HepG2 (cell line): ENCODE measurements around the gene GRK5. TPM values are rescaled to one million over a fixed set of nuclear protein-coding genes. Genes with fewer than 3 reads are reported as not detected.
A peak's percentile ranks its signal among the peaks of the same experiment; 100 is the strongest.

Experiments used
- AGO1 ChIP-seq: fragments of 200-400 bp; formaldehyde crosslinking; IDR thresholded peaks from 2 replicates; pipeline ENCODE4 v1.6.1; 2017; ENCODE audit warnings: mild to moderate bottlenecking, low read depth, low read length, moderate library complexity; ENCODE audit not compliant: poor library complexity, severe bottlenecking
- BCL6 ChIP-seq: IDR thresholded peaks from 2 replicates; pipeline ENCODE4 v1.6.1; 2016; ENCODE audit warnings: missing genetic modification reagents, missing compliant biosample characterization
- CAMTA2 ChIP-seq: sonication (generic); formaldehyde crosslinking; IDR thresholded peaks from 2 replicates; pipeline ENCODE4 v1.4.0; 2020; ENCODE audit warnings: mild to moderate bottlenecking, missing genetic modification reagents, borderline replicate concordance
- FOXA3 ChIP-seq: IDR thresholded peaks from 2 replicates; pipeline ENCODE4 v1.6.1; 2016; ENCODE audit warnings: missing genetic modification reagents, missing compliant biosample characterization
- KAT7 ChIP-seq: IDR thresholded peaks from 2 replicates; pipeline ENCODE4 v1.6.1; 2018; ENCODE audit warnings: borderline replicate concordance, missing compliant biosample characterization
- KDM4B ChIP-seq: sonication (generic); formaldehyde crosslinking; IDR thresholded peaks from 2 replicates; pipeline ENCODE4 v1.4.0; 2020; ENCODE audit warnings: missing genetic modification reagents
- MAF1 ChIP-seq: sonication (generic); formaldehyde crosslinking; IDR thresholded peaks from 2 replicates; pipeline ENCODE4 v1.5.0; 2020; ENCODE audit warnings: missing genetic modification reagents, borderline replicate concordance
- MAFG ChIP-seq: sonication (generic); formaldehyde crosslinking; IDR thresholded peaks from 2 replicates; pipeline ENCODE4 v1.5.1; 2020; ENCODE audit warnings: mild to moderate bottlenecking, missing genetic modification reagents
- NFE2L2 ChIP-seq: fragments of 150-350 bp; IDR thresholded peaks from 2 replicates; pipeline ENCODE4 v1.6.1; 2014; ENCODE audit warnings: low read length
- PHF5A ChIP-seq: IDR thresholded peaks from one replicate; pipeline ENCODE4 v1.6.1; 2018; ENCODE audit warnings: low read depth, missing genetic modification reagents; ENCODE audit not compliant: unreplicated experiment
- THAP8 ChIP-seq: sonication (generic); formaldehyde crosslinking; IDR thresholded peaks from 2 replicates; pipeline ENCODE4 v1.5.1; 2020; ENCODE audit warnings: missing genetic modification reagents, mild to moderate bottlenecking, borderline replicate concordance
- TIGD3 ChIP-seq: sonication (generic); formaldehyde crosslinking; IDR thresholded peaks from 2 replicates; pipeline ENCODE4 v1.5.1; 2020; ENCODE audit warnings: mild to moderate bottlenecking, missing genetic modification reagents, borderline replicate concordance
- ZFP62 ChIP-seq: sonication (generic); formaldehyde crosslinking; IDR thresholded peaks from 2 replicates; pipeline ENCODE4 v1.4.0; 2020; ENCODE audit warnings: missing genetic modification reagents
- ZMAT3 ChIP-seq: sonication (generic); formaldehyde crosslinking; conservative IDR thresholded peaks from 2 replicates; pipeline ENCODE4 v1.7.0; 2021; ENCODE audit warnings: missing genetic modification reagents
- ZNF138 ChIP-seq: sonication (generic); formaldehyde crosslinking; IDR thresholded peaks from 2 replicates; pipeline ENCODE4 v1.5.0; 2020; ENCODE audit warnings: mild to moderate bottlenecking, low read depth, missing genetic modification reagents
- ZNF512 ChIP-seq: sonication (generic); formaldehyde crosslinking; IDR thresholded peaks from 2 replicates; pipeline ENCODE4 v1.4.0; 2020; ENCODE audit warnings: mild to moderate bottlenecking, missing genetic modification reagents
- ZNF674 ChIP-seq: sonication (generic); formaldehyde crosslinking; IDR thresholded peaks from 2 replicates; pipeline ENCODE4 v1.5.0; 2020; ENCODE audit warnings: low read depth, mild to moderate bottlenecking, missing genetic modification reagents
- polyA plus RNA-seq, 8 experiments: library from polyadenylated mRNA; depleted of rRNA in 3 of 8; stranded (reverse) in 7 of 8; unstranded in 1 of 8; fragments of >200 nt; fragmentation: Illumina TruSeq in 4 of 8; extraction: Trizol in 4 of 8; gene quantifications; 2 replicates each; pipeline versions ENCODE4 v1.2.1 to v1.2.3, GENCODE V29; 2011 to 2016; ENCODE audit warnings: low read depth in 4 of 8, missing spikeins in 1 of 8, mixed read lengths in 1 of 8; ENCODE audit not compliant: insufficient read depth in 1 of 8
- total RNA-seq, 5 experiments: library from RNA; depleted of rRNA; stranded (reverse); fragments of >200 nt; fragmentation: Illumina TruSeq; extraction: Trizol; gene quantifications; 2 replicates each; pipeline ENCODE4 v1.2.3, GENCODE V29; 2016; ENCODE audit warnings: low read depth in 1 of 5
- TF ChIP-seq, protein P1 (sequence below): IDR thresholded peaks from 2 replicates; pipeline ENCODE4 v1.6.1; 2016; ENCODE audit warnings: low read depth, control low read depth

The GRK5 gene
- total and polyA plus RNA-seq, 2 of the 13 experiments (the other 11 are each of a cell fraction or from before 2014, with no cell fraction given), result 10.4 to 12.6 TPM

- TF ChIP-seq THAP8 (CRISPR knock-in tag) (0 out of 2 replicates have a peak, but pooled peaks have one; percentile 80), KAT7 (CRISPR knock-in tag) (peak; percentile 84; the same call in 1 of the 2 replicates), NFE2L2 (no peak), ZNF512 (CRISPR knock-in tag) (0 out of 2 replicates have a peak, but pooled peaks have one; percentile 34), CAMTA2 (0 out of 2 replicates have a peak, but pooled peaks have one; percentile 64), ZMAT3 (CRISPR knock-in tag) (0 out of 2 replicates have a peak, but pooled peaks have one; percentile 51), KDM4B (CRISPR knock-in tag) (0 out of 2 replicates have a peak, but pooled peaks have one; percentile 21), PHF5A (CRISPR knock-in tag) (peak; percentile 35), AGO1 (peak; percentile 44), ZNF138 (CRISPR knock-in tag) (peak; percentile 21; the same call in 1 of the 2 replicates), MAFG (CRISPR knock-in tag) (no peak), FOXA3 (CRISPR knock-in tag) (peak; percentile 22; the same call in 1 of the 2 replicates), MAF1 (no peak), BCL6 (CRISPR knock-in tag) (peak; percentile 57), ZFP62 (CRISPR knock-in tag) (no peak), TIGD3 (CRISPR knock-in tag) (no peak), ZNF674 (CRISPR knock-in tag) (peak; percentile 64; the same call in 1 of the 2 replicates)
- TF ChIP-seq, protein P1, sequence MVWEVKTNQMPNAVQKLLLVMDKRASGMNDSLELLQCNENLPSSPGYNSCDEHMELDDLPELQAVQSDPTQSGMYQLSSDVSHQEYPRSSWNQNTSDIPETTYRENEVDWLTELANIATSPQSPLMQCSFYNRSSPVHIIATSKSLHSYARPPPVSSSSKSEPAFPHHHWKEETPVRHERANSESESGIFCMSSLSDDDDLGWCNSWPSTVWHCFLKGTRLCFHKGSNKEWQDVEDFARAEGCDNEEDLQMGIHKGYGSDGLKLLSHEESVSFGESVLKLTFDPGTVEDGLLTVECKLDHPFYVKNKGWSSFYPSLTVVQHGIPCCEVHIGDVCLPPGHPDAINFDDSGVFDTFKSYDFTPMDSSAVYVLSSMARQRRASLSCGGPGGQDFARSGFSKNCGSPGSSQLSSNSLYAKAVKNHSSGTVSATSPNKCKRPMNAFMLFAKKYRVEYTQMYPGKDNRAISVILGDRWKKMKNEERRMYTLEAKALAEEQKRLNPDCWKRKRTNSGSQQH (CRISPR knock-in tag), result 0 out of 2 replicates have a peak, but pooled peaks have one; percentile 44
Observed at GRCh38 chr10:119165171-119166117, 41.9 kb upstream of the GRK5 start, which contains the start of gene SFXN4 (continued).
